GM18870 (cell line): Measurements from ENCODE around the gene MYNN.
"Not testable (repeated sequence)": the region's sequence is repeated elsewhere in the genome, so short reads cannot be mapped to it uniquely, and the experiment has no call there.

Experiments
- ATAC-seq: cut with Tn5 transposase; IDR thresholded peaks from one replicate; pipeline ENCODE4 v1.9.1; 2021; ENCODE audit warnings: moderate library complexity; ENCODE audit not compliant: unreplicated experiment

The MYNN gene

GRCh38 chr3:169772897-169773816 is at the start of gene MYNN:
TSS of gene MYNN (plus strand) at chr3:169773396. CDS start at chr3:169774296, 900 bp downstream.
- ATAC-seq: peak; percentile 78

- ATAC-seq: not testable (repeated sequence)
These were observed 41.3 kb upstream of the MYNN start for GRCh38 chr3:169731857-169732256.

DNA sequence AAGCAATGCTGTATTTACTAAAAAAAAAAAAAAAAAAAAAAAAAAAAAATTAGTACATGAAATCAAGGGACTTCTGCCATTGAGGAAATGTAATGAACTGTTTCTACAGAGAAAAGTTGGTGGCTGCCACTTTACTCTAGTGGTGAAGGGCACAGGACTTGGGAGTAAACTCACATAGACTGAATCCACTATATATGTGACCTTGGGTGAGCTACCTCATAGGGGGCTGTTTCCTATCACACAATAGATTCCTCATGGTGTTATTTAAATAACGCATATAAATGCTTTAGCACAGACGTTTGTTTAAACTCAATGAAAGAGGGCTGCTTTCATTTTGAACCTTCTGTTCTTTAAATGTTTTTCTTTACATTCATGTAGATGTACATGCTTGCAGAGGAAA is 34.1 kb upstream of the MYNN start:
- no peak for ATAC-seq

- no peak for ATAC-seq
These were observed 28.7 kb upstream of the MYNN start for GRCh38 chr3:169744366-169745054.

- no peak for ATAC-seq
These were observed 26.3 kb upstream of the MYNN start for GRCh38 chr3:169746924-169747323.

- ATAC-seq: no peak
These were observed 24.5 kb upstream of the MYNN start for GRCh38 chr3:169748670-169749069.

GRCh38 chr3:169750665-169751064 is 22.5 kb upstream of the MYNN start:
- no peak for ATAC-seq

DNA sequence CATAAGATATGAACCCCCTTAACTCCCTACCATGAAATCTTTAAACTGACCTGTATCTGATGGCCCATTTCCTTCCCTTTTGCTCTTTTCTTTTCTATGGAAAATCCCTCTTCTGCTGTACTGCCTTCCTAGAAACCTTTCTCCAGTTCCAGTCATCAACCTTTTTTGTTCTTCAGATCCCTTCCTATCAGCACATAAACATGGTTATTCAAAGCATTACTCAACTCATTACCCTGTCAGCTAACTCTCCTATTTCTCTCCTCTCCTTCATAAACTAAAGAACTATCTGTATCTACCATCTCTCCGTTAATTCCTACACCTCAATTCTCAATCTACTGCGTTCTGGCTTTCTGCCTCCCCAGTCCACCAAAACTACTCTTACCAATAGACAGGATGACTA is 21.3 kb upstream of the MYNN start:
- no peak for ATAC-seq

DNA sequence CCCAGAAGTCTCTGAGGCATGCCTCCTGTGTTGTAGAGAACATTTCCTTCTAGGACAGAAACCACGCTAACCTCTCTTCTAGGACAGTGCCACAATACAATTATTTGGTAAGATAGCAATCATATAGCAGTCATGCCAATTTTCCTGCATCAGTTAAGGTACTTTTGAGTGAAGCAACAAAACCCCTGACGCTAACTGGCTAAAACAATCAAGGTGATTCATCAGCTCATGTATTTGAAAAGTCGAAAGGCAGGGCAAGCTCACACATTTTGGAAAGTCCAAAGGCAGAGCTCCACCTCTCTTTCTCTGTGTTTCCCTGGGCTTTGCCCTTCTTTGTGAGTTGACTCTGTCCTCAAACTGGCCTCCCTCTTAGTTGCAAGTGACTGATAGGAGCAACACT is 18.5 kb upstream of the MYNN start:
- ATAC-seq: no peak

GRCh38 chr3:169755488-169755887 is 17.7 kb upstream of the MYNN start:
- no peak for ATAC-seq

DNA sequence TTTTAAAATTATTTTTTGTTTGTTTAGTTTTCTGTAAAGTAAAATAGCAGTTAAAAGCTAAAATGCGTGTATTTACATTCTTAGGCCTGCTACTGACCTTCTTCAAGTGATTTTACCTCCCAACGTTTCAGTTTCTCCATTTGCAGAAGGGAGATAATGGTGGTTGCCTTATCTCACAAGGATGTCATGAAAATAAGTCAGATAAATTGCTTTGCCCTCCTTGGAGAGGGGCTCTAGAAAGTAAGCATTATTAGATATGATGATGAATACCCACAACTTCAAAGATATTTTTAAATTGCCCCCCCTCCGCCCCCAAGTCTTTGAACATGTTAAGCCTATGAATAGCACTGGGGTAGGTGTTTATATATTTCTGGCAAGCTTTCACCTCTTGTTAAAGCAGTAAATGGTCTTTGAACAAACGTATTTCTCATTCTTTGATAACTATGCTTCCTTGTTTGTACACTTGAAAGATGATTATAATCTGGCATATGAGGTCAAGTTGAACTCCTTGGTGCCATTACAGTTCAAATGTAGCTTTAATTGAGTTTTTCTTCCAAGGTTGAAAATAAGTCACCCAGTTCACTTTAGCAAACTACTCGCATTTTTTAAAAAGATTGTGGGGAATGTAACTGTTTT is 14.7 kb upstream of the MYNN start:
- ATAC-seq: no peak

GRCh38 chr3:169759256-169759655 is 13.9 kb upstream of the MYNN start:
- peak; percentile 80 for ATAC-seq

DNA sequence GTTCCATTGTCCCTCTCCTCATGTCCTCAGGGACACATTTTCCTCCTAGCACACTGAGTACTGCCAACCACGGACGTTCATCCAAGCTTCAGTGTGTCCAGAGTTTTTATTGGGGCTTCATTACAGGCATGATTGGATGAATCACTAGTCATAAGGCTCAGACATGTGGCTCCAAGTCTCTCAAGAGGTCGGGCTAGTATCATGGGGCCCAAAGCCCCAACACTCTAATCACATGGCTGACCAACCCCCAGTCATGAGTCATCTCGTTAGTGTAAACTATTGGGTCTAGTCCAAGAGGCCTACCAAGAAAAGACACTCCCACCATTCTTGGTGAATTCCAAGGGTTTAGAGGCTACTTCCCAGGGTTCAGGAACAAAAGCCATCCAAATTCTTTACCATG is 12.7 kb upstream of the MYNN start:
- no peak for ATAC-seq

GRCh38 chr3:169764312-169764881 is 8.8 kb upstream of the MYNN start:
- peak; percentile 37 for ATAC-seq

- ATAC-seq: peak; percentile 49
These were observed 8.1 kb upstream of the MYNN start, which contains the start of gene TERC for GRCh38 chr3:169764882-169765612. TSS of gene TERC (minus strand) at chr3:169765060.

- no peak for ATAC-seq
These were observed 3.7 kb upstream of the MYNN start, which contains the start of gene ACTRT3 for GRCh38 chr3:169769287-169770181. TSS of gene ACTRT3 (minus strand) at chr3:169769561. CDS start at chr3:169769520, 41 bp downstream.

DNA sequence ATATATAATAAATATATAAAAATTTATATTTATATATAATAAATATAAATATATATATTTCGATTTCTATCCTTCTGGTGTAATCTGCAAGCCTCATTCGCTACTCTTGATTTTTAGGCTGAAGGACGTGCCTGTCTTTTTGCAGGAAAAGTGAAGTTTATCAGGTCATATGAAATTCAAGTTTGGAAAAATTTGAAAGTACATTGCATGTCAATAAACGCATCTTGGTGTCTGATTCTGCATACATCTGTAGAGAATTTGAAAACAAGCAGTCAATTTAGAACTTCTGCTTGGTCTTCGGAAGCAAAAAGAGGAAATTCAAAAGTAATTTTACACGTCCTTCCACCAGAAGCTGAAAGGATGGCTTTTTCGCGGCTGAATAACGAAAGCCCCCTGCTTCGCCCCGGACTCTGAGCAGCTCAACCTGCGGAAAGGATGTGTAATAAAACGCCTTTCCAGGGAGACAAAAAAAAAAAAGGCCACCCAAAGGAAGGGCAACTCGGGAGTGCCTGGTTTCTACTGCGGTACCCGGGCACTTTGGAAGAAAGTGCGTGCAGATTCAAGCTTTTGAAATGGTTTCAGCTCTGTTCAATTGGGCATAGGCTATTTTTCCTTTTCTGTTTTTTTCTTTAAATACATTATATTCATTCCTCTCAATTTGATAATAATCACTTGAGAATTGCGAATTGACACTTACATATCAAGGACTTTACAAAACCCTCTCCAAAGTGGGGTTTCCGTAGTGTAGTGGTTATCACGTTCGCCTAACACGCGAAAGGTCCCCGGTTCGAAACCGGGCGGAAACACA is 1.5 kb upstream of the MYNN start:
- ATAC-seq: peak; percentile 26

GRCh38 chr3:169772305-169772896 is 795 bp upstream of the MYNN start:
- peak; percentile 9 for ATAC-seq
